AG09309 (cell line): ENCODE data around the gene LRRK2.

Source experiments
- DNase-seq: peaks from one replicate; pipeline ENCODE4 v3.0.0-alpha.2; 2010; ENCODE audit warnings: low read depth
- H3K4me3 ChIP-seq: 2 replicates; pipeline ENCODE4 v1.5.1; 2011; ENCODE audit warnings: mild to moderate bottlenecking, low read depth, low read length, moderate library complexity; ENCODE audit not compliant: control insufficient read depth
- CTCF ChIP-seq: IDR thresholded peaks from 2 replicates; pipeline ENCODE4 v1.5.1; 2011; ENCODE audit warnings: mild to moderate bottlenecking, low read depth, low read length, inconsistent platforms; ENCODE audit not compliant: insufficient read depth, control insufficient read depth; ENCODE audit errors: missing control alignments

LRRK2 gene

GRCh38 chr12:40229690-40230651 is 5.2 kb downstream of the LRRK2 start:
- no peak overlapping the region for H3K4me3 ChIP-seq
- no peak for TF ChIP-seq CTCF
- DNase-seq = no peak

GRCh38 chr12:40232602-40233001 is 7.8 kb downstream of the LRRK2 start:
- no peak overlapping the region for H3K4me3 ChIP-seq
- DNase-seq = no peak
- TF ChIP-seq CTCF = no peak

GRCh38 chr12:40233741-40234367 is 9.1 kb downstream of the LRRK2 start:
- DNase-seq = no peak
- H3K4me3 ChIP-seq = no peak overlapping the region
- no peak for TF ChIP-seq CTCF

GRCh38 chr12:40236357-40236850 is 11.6 kb downstream of the LRRK2 start:
- TF ChIP-seq CTCF = no peak
- DNase-seq = no peak
- no peak overlapping the region for H3K4me3 ChIP-seq

GRCh38 chr12:40238266-40238902 is 13.6 kb downstream of the LRRK2 start:
- no peak for TF ChIP-seq CTCF
- H3K4me3 ChIP-seq = no peak overlapping the region
- no peak for DNase-seq

GRCh38 chr12:40238979-40239378 is 14.2 kb downstream of the LRRK2 start:
- no peak for DNase-seq
- no peak overlapping the region for H3K4me3 ChIP-seq
- TF ChIP-seq CTCF = no peak
